CD4-positive, alpha-beta memory T cell (primary cell): ENCODE results near the gene CARF. TPM values are rescaled to one million over a fixed set of nuclear protein-coding genes. Genes with fewer than 3 reads are reported as not detected.
"Not testable (repeated sequence)": the region's sequence is repeated elsewhere in the genome, so short reads cannot be mapped to it uniquely, and the experiment has no call there.

ENCODE experiments used
- CTCF ChIA-PET: fragments of 350-600 bp; sonication (Branson Sonifier 250); formaldehyde crosslinking; loops from one replicate; lab custom pipeline; 2021; ENCODE audit warnings: inconsistent platforms; ENCODE audit not compliant: partially characterized antibody; lab: Charles Lee
- POLR2A ChIA-PET: fragments of 350-600 bp; sonication (Branson Sonifier 250); formaldehyde crosslinking; loops from one replicate; lab custom pipeline; 2021; ENCODE audit not compliant: partially characterized antibody; lab: Charles Lee
- DNase-seq, 5 donors: peaks; one replicate each; pipeline versions ENCODE4 v3.0.0 to v3.0.0-alpha.2; 2020 to 2022; ENCODE audit warnings: mixed read lengths in 1 of 5
- H3K27ac ChIP-seq: one replicate; pipeline ENCODE4 v1.7.0; 2013; ENCODE audit warnings: low read depth, low read length
- H3K27me3 ChIP-seq: 2 replicates; pipeline ENCODE4 v1.7.0; 2013; ENCODE audit warnings: mild to moderate bottlenecking, low read length, moderate library complexity; ENCODE audit not compliant: insufficient read depth
- H3K36me3 ChIP-seq: 2 replicates; pipeline ENCODE4 v1.7.0; 2013; ENCODE audit warnings: mild to moderate bottlenecking, low read length, moderate library complexity; ENCODE audit not compliant: insufficient read depth
- H3K4me1 ChIP-seq: 2 replicates; pipeline ENCODE4 v1.7.0; 2013; ENCODE audit warnings: mild to moderate bottlenecking, low read length, moderate library complexity; ENCODE audit not compliant: insufficient read depth
- H3K4me3 ChIP-seq, 2 donors: one replicate each; pipeline ENCODE4 v1.7.0; 2013; ENCODE audit warnings: low read length in 2 of 2, mild to moderate bottlenecking in 1 of 2
- H3K9me3 ChIP-seq, 2 donors: one replicate each; pipeline ENCODE4 v1.7.0; 2013; ENCODE audit warnings: low read length in 2 of 2, control low read depth in 1 of 2; ENCODE audit not compliant: control insufficient read depth in 1 of 2
- H3K27ac Mint-ChIP-seq, 7 donors: one replicate each; pipeline ENCODE4 v1.8.0; 2020 to 2021; ENCODE audit warnings: mixed read lengths in 7 of 7, mild to moderate bottlenecking in 6 of 7, inconsistent platforms in 3 of 7, moderate library complexity in 3 of 7
- H3K27me3 Mint-ChIP-seq, 2 donors: one replicate each; pipeline ENCODE4 v1.8.0; 2020 to 2021; ENCODE audit warnings: mixed read lengths in 2 of 2
- H3K36me3 Mint-ChIP-seq, 2 donors: one replicate each; pipeline ENCODE4 v1.8.0; 2020 to 2021; ENCODE audit warnings: mixed read lengths in 2 of 2, inconsistent platforms in 1 of 2, mild to moderate bottlenecking in 1 of 2
- H3K4me1 Mint-ChIP-seq, 4 donors: one replicate each; pipeline ENCODE4 v1.8.0; 2020 to 2021; ENCODE audit warnings: mixed read lengths in 4 of 4, mild to moderate bottlenecking in 1 of 4
- H3K4me3 Mint-ChIP-seq, 8 donors: one replicate each; pipeline ENCODE4 v1.8.0; 2020 to 2021; ENCODE audit warnings: mixed read lengths in 8 of 8, mild to moderate bottlenecking in 7 of 8, moderate library complexity in 6 of 8, inconsistent platforms in 3 of 8
- H3K9me3 Mint-ChIP-seq, 8 donors: one replicate each; pipeline ENCODE4 v1.8.0; 2020 to 2021; ENCODE audit warnings: mixed read lengths in 8 of 8, mild to moderate bottlenecking in 5 of 8, inconsistent platforms in 3 of 8, moderate library complexity in 1 of 8
- intact Hi-C: fragments of 100-400 bp; cut with micrococcal nuclease; formaldehyde crosslinking; loops from one replicate; pipeline ENCODE4 v1.15.1; 2023
- polyA plus RNA-seq, 2 donors: library from polyadenylated mRNA; unstranded; fragments of 300-500 nt; fragmentation: Illumina TruSeq; gene quantifications; one replicate each; pipeline ENCODE4 v1.2.3, GENCODE V29; 2021
- total RNA-seq, 2 experiments: library from RNA; stranded (reverse); gene quantifications; one replicate each; pipeline ENCODE4 v1.2.3, GENCODE V29; 2021

Gene CARF
- total and polyA plus RNA-seq, 4 experiments from 2014 or later, result 1.9 to 27.6 (median 14.9) TPM

- POLR2A ChIA-PET, result no interaction called here
- peaks cover 6% of the 10 kb centered on the region for H3K36me3 ChIP-seq
- no peaks in the 10 kb centered on the region for H3K9me3 ChIP-seq
- Mint-ChIP-seq H3K27ac (peak overlapping the region in 1 of 7 donors; percentile 22), H3K4me3 (no peak overlapping the region), H3K27me3 (no peaks in the 10 kb centered on the region), H3K9me3 (no peaks in the 10 kb centered on the region), H3K36me3 (peaks cover 22 to 42% of the 10 kb centered on the region in 2 donors), H3K4me1 (no peaks in the 10 kb centered on the region)
- H3K27ac ChIP-seq, result no peak overlapping the region
- CTCF ChIA-PET, result no interaction called here
- H3K4me1 ChIP-seq, result no peaks in the 10 kb centered on the region
- DNase-seq, result no peak
- intact Hi-C loops, result no loop called here
- no peaks in the 10 kb centered on the region for H3K27me3 ChIP-seq
- H3K4me3 ChIP-seq, result no peak overlapping the region
These were observed 27.9 kb upstream of the CARF start for GRCh38 chr2:202883987-202884675.

DNA sequence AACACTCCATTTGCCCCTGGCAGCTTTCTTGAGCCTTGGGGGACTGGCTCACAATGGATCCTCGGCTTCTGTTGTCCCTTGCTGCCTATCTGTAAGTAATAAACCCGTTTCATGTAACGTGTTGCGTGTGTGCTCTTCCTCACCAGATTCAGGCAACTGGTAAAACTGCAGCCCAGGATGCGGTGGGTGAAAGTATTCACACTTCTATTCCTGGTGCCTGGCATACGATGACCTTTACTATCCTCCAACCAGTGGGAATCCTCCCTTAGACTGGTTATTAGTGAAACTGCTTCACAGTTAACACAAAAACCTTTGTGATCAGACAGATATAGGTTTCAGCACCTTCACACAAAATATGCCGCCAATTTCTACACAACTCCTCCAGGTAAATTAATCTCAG, 26.9 kb upstream of the CARF start:
- Histone ChIP-seq H3K27me3 (no peaks in the 10 kb centered on the region), H3K27ac (no peak overlapping the region), H3K36me3 (peaks cover 6% of the 10 kb centered on the region), H3K4me1 (no peaks in the 10 kb centered on the region), H3K4me3 (no peak overlapping the region), H3K9me3 (no peaks in the 10 kb centered on the region)
- no peak for DNase-seq
- CTCF ChIA-PET, result no interaction called here
- intact Hi-C loops, result no loop called here
- Mint-ChIP-seq H3K27me3 (no peaks in the 10 kb centered on the region), H3K9me3 (no peaks in the 10 kb centered on the region), H3K27ac (no peak overlapping the region), H3K4me3 (no peak overlapping the region), H3K4me1 (no peaks in the 10 kb centered on the region), H3K36me3 (peaks cover 22 to 47% of the 10 kb centered on the region in 2 donors)
- POLR2A ChIA-PET, result no interaction called here

GRCh38 chr2:202905507-202905906, 6.6 kb upstream of the CARF start:
- H3K4me3 Mint-ChIP-seq, H3K27ac ChIP-seq, DNase-seq, H3K4me1 ChIP-seq, H3K4me3 ChIP-seq, H3K27me3 Mint-ChIP-seq, intact Hi-C loops, POLR2A ChIA-PET, H3K9me3 Mint-ChIP-seq, H3K27me3 ChIP-seq, H3K36me3 ChIP-seq, H3K9me3 ChIP-seq: not testable (repeated sequence)
- Mint-ChIP-seq H3K36me3 (peaks cover 28 to 32% of the 10 kb centered on the region in 2 donors), H3K27ac (peak overlapping the region in 1 of 7 donors; percentile 85), H3K4me1 (peaks cover 13 to 29% (median 20%) of the 10 kb centered on the region in 4 donors)
- CTCF ChIA-PET, result interaction anchor here (1.0 kb wide), 1 partner anchor 15 kb away, joined by 3 read pairs; no protein-coding TSS in a partner anchor

GRCh38 chr2:202908186-202908585, 3.9 kb upstream of the CARF start:
- CTCF ChIA-PET, result no interaction called here
- Mint-ChIP-seq H3K4me1 (peaks cover 17 to 46% (median 33%) of the 10 kb centered on the region in 4 donors), H3K4me3 (peak overlapping the region in 1 of 8 donors; percentile 6)

GRCh38 chr2:202909394-202910192, 2.5 kb upstream of the CARF start:
- intact Hi-C loops, result loop anchor here (5.0 kb wide), 1 partner anchor 1457 kb away; the partner anchor contains the start of genes STRADB and TRAK2
- POLR2A ChIA-PET, result no interaction called here
- Histone ChIP-seq H3K27me3 (no peaks in the 10 kb centered on the region), H3K9me3 (no peaks in the 10 kb centered on the region), H3K4me3 (no peak overlapping the region), H3K27ac (no peak overlapping the region), H3K36me3 (no peaks in the 10 kb centered on the region), H3K4me1 (peaks cover 15% of the 10 kb centered on the region)
- Mint-ChIP-seq H3K27ac (no peak overlapping the region), H3K9me3 (peaks cover 0 to 3% (median 0%) of the 10 kb centered on the region in 8 donors), H3K4me3 (peak overlapping the region in 6 of 8 donors; percentile 31 to 99 (median 60)), H3K36me3 (peaks cover 15 to 24% of the 10 kb centered on the region in 2 donors), H3K4me1 (peaks cover 16 to 48% (median 33%) of the 10 kb centered on the region in 4 donors), H3K27me3 (no peaks in the 10 kb centered on the region)
- CTCF ChIA-PET, result interaction anchor here (0.7 to 0.9 kb wide), 3 partner anchors 35 to 320 kb away, joined by 3 read pairs; no protein-coding TSS in a partner anchor
- DNase-seq, result no peak

More at GRCh38 chr2:202908186-202908585, 3.9 kb upstream of the CARF start:
- Histone ChIP-seq H3K27ac (no peak overlapping the region), H3K4me3 (no peak overlapping the region), H3K9me3 (no peaks in the 10 kb centered on the region), H3K27me3 (no peaks in the 10 kb centered on the region), H3K36me3 (no peaks in the 10 kb centered on the region), H3K4me1 (peaks cover 13% of the 10 kb centered on the region)
- POLR2A ChIA-PET, result no interaction called here
- H3K36me3 Mint-ChIP-seq, result peaks cover 24 to 32% of the 10 kb centered on the region in 2 donors
- H3K9me3 Mint-ChIP-seq, result peaks cover 0 to 3% (median 0%) of the 10 kb centered on the region in 8 donors
- peak overlapping the region in 1 of 7 donors; percentile 62 for H3K27ac Mint-ChIP-seq
- intact Hi-C loops, result no loop called here
- no peak for DNase-seq
- no peaks in the 10 kb centered on the region for H3K27me3 Mint-ChIP-seq

DNA sequence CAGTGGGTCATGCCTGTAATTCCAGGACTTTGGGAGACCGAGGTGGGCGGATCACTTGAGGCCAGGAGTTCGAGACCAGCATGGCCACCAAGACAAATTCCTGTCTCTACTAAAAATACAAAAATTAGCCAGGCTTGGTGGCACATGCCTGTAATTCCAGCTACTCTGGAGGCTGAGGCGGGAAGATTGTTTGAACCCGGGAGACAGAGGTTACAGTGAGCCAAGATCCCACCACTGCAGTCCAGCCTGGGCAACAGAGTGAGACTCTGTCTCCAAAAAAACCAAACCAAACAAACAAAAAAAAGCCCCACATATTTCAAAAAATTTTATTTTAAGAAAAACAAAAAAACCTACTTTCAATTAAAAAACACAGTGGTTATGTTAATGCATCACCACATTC, 1.8 kb upstream of the CARF start:
- H3K4me3 ChIP-seq, H3K36me3 ChIP-seq, H3K27ac ChIP-seq, H3K9me3 Mint-ChIP-seq, H3K27me3 ChIP-seq, DNase-seq, H3K9me3 ChIP-seq, H3K27ac Mint-ChIP-seq, POLR2A ChIA-PET, H3K27me3 Mint-ChIP-seq: not testable (repeated sequence)
- intact Hi-C loops, result loop anchor here (5.0 kb wide), 1 partner anchor 1458 kb away; the partner anchor contains the start of genes STRADB and TRAK2
- peaks cover 15% of the 10 kb centered on the region for H3K4me1 ChIP-seq
- Mint-ChIP-seq H3K4me3 (peak overlapping the region in 7 of 8 donors; percentile 67 to 99 (median 97)), H3K4me1 (peaks cover 16 to 48% (median 32%) of the 10 kb centered on the region in 4 donors), H3K36me3 (peaks cover 10 to 20% of the 10 kb centered on the region in 2 donors)
- CTCF ChIA-PET, result interaction anchor here (2.1 kb wide), 1 partner anchor 328 kb away, joined by 7 read pairs; the partner anchor contains the start of gene CYP20A1
